Breast epithelium (tissue), 3 donors: ENCODE data around the gene ATG7.

Experiments used
- CTCF ChIP-seq, 3 donors: fragments of 450-650 bp; IDR thresholded peaks; one replicate each; pipeline ENCODE4 v1.5.1; 2016 to 2017; ENCODE audit warnings: antibody characterized with exemption in 3 of 3, mild to moderate bottlenecking in 3 of 3, moderate library complexity in 3 of 3
- POLR2AphosphoS5 ChIP-seq, 3 donors: sonication (generic); formaldehyde crosslinking; IDR thresholded peaks; one replicate each; pipeline ENCODE4 v1.6.1; 2017; ENCODE audit warnings: antibody characterized with exemption in 3 of 3

DNA sequence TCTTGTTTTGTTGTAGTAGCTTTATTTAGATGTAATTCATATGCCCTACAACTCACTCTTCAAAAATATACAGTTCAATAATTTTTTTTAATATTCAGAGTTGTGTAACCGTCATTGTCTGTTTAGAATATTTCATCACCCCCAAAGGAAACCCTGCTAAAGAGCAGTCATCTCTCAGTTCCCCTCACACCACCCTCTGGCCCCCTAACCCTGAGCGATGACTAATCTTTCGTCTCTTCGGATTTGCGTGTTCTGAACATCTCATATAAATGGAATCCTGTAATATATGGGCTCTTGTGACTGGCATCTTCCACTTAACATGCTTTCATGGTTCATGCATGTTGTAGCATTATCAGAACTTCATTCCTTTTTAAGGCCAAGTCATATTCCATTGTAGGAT is 183.8 kb downstream of the ATG7 start:
- TF ChIP-seq CTCF (IDR thresholded peaks at IDR 0.05) (no peak), POLR2AphosphoS5 (IDR thresholded peaks at IDR 0.05) (no peak)
